ENCODE results near the gene PPP6R2.

DNA sequence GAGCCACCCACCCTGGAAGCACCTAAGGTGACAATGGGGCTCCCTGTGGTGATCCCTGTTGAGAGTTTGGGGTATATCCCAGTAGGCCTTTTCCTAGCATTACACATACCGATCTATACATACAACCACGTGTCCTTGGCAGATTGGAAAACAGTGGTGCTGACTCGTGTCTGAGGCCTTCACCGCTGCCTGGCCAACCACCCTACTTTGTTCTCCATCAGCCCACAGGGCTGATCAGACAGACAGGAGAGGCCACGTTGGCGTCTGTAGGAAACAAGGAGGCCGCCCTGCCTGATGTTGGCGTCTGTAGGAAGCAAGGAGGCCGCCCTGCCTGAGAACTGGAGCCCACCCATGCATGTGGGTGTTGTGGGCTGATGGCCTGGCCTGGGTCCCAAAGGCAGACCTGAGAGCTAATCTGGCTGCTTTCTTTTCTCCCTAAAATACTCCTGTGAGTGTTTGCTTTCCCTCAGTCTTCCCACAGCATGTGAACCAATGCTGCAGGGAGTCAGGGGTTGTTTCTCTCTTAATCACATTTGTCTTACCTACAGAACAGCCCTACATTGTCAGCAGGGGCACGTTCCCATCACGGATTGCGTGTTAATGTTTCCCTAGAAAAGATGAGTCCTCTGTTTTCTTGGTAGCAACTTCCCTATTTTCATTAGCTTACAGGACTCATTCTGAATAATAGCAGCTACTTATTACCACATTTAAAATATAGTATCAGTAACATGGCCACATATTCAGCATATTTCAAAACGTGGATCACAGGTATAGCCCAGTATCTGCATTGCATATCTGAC, 74.5 kb downstream of the PPP6R2 start:
- TF ChIP-seq YY1 (IDR thresholded peaks at IDR 0.05; ENCODE audit: insufficient read depth, insufficient read length) (no peak), ZNF274 (IDR thresholded peaks at IDR 0.05; ENCODE audit: low read depth, low read length) (no peak)

All from NT2/D1 (cell line).